HepG2 (cell line): ENCODE data around the gene PA2G4. TPM values are rescaled to one million over a fixed set of nuclear protein-coding genes. Genes with fewer than 3 reads are reported as not detected.

ENCODE experiments used
- BRD4 ChIP-seq: sonication (generic); formaldehyde crosslinking; IDR thresholded peaks from 2 replicates; pipeline ENCODE4 v1.4.0; 2020; ENCODE audit warnings: missing genetic modification reagents
- CBX1 ChIP-seq: IDR thresholded peaks from one replicate; pipeline ENCODE4 v1.6.1; 2016; ENCODE audit warnings: antibody characterized with exemption, low read depth
- CCDC6 ChIP-seq: sonication (generic); formaldehyde crosslinking; IDR thresholded peaks from 2 replicates; pipeline ENCODE4 v1.8.1; 2022; ENCODE audit warnings: mild to moderate bottlenecking, missing genetic modification reagents, moderate library complexity
- ELF3 ChIP-seq: IDR thresholded peaks from 2 replicates; pipeline ENCODE4 v1.6.1; 2016; ENCODE audit warnings: missing genetic modification reagents, missing compliant biosample characterization
- HDAC1 ChIP-seq: sonication (generic); formaldehyde crosslinking; IDR thresholded peaks from 2 replicates; pipeline ENCODE4 v1.5.1; 2020; ENCODE audit warnings: mild to moderate bottlenecking, missing genetic modification reagents
- HDAC2 ChIP-seq: sonication (generic); formaldehyde crosslinking; IDR thresholded peaks from 2 replicates; pipeline ENCODE4 v1.4.0; 2020; ENCODE audit warnings: missing genetic modification reagents
- HDAC6 ChIP-seq: fragments of 200-600 bp; sonication (generic); IDR thresholded peaks from 2 replicates; pipeline ENCODE4 v1.7.0; 2017; ENCODE audit warnings: mild to moderate bottlenecking, antibody characterized with exemption, low read length, low read depth
- ISX ChIP-seq: sonication (generic); formaldehyde crosslinking; conservative IDR thresholded peaks from 2 replicates; pipeline ENCODE4 v1.5.0; 2020; ENCODE audit warnings: missing genetic modification reagents
- KDM4B ChIP-seq: sonication (generic); formaldehyde crosslinking; IDR thresholded peaks from 2 replicates; pipeline ENCODE4 v1.4.0; 2020; ENCODE audit warnings: missing genetic modification reagents
- KLF9 ChIP-seq: IDR thresholded peaks from 2 replicates; pipeline ENCODE4 v1.6.1; 2016; ENCODE audit warnings: low read depth
- MEIS1 ChIP-seq: sonication (generic); formaldehyde crosslinking; IDR thresholded peaks from 2 replicates; pipeline ENCODE4 v1.9.0; 2021; ENCODE audit warnings: mild to moderate bottlenecking, missing genetic modification reagents, moderate library complexity, borderline replicate concordance
- NCOA1 ChIP-seq: sonication (generic); formaldehyde crosslinking; IDR thresholded peaks from 2 replicates; pipeline ENCODE4 v1.9.0; 2021; ENCODE audit warnings: missing genetic modification reagents
- NFE2 ChIP-seq: sonication (generic); formaldehyde crosslinking; IDR thresholded peaks from 2 replicates; pipeline ENCODE4 v1.4.0; 2020; ENCODE audit warnings: missing genetic modification reagents
- NFIC ChIP-seq: IDR thresholded peaks from 2 replicates; pipeline ENCODE4 v1.6.1; 2012; ENCODE audit warnings: mild to moderate bottlenecking, low read length, inconsistent platforms
- NFRKB ChIP-seq: fragments of 450-650 bp; IDR thresholded peaks from 2 replicates; pipeline ENCODE4 v1.6.1; 2017
- NR2F1 ChIP-seq, 2 experiments: fragments of 450-650 bp in 1 of 2; formaldehyde crosslinking in 1 of 2; IDR thresholded peaks; 2 replicates each; pipeline versions ENCODE4 v1.5.0 to v1.6.1; 2016 to 2020; ENCODE audit warnings: mild to moderate bottlenecking in 1 of 2, missing compliant biosample characterization in 1 of 2, missing genetic modification reagents in 1 of 2, moderate library complexity in 1 of 2
- SIX1 ChIP-seq: sonication (generic); formaldehyde crosslinking; IDR thresholded peaks from 2 replicates; pipeline ENCODE4 v1.4.0; 2020; ENCODE audit warnings: missing genetic modification reagents, borderline replicate concordance
- SP140L ChIP-seq: sonication (generic); formaldehyde crosslinking; IDR thresholded peaks from 2 replicates; pipeline ENCODE4 v1.4.0; 2020; ENCODE audit warnings: missing genetic modification reagents, borderline replicate concordance
- TARDBP ChIP-seq: sonication (generic); formaldehyde crosslinking; IDR thresholded peaks from 2 replicates; pipeline ENCODE4 v1.8.0; 2022; ENCODE audit warnings: mild to moderate bottlenecking, missing genetic modification reagents
- ZFP1 ChIP-seq: IDR thresholded peaks from 2 replicates; pipeline ENCODE4 v1.6.1; 2016
- ZMAT3 ChIP-seq: sonication (generic); formaldehyde crosslinking; conservative IDR thresholded peaks from 2 replicates; pipeline ENCODE4 v1.7.0; 2021; ENCODE audit warnings: missing genetic modification reagents
- ZNF30 ChIP-seq: sonication (generic); formaldehyde crosslinking; IDR thresholded peaks from 2 replicates; pipeline ENCODE4 v1.5.0; 2020; ENCODE audit warnings: mild to moderate bottlenecking, missing genetic modification reagents
- ZNF451 ChIP-seq: sonication (generic); formaldehyde crosslinking; IDR thresholded peaks from 2 replicates; pipeline ENCODE4 v1.5.0; 2020; ENCODE audit warnings: mild to moderate bottlenecking, missing genetic modification reagents
- ZNF567 ChIP-seq: sonication (generic); formaldehyde crosslinking; IDR thresholded peaks from 2 replicates; pipeline ENCODE4 v1.8.1; 2023; ENCODE audit warnings: mild to moderate bottlenecking, missing genetic modification reagents, borderline replicate concordance
- ZNF644 ChIP-seq: IDR thresholded peaks from 2 replicates; pipeline ENCODE4 v1.6.1; 2016; ENCODE audit warnings: low read depth
- polyA plus RNA-seq, 8 experiments: library from polyadenylated mRNA; depleted of rRNA in 3 of 8; stranded (reverse) in 7 of 8; unstranded in 1 of 8; fragments of >200 nt; fragmentation: Illumina TruSeq in 4 of 8; extraction: Trizol in 4 of 8; gene quantifications; 2 replicates each; pipeline versions ENCODE4 v1.2.1 to v1.2.3, GENCODE V29; 2011 to 2016; ENCODE audit warnings: low read depth in 4 of 8, missing spikeins in 1 of 8, mixed read lengths in 1 of 8; ENCODE audit not compliant: insufficient read depth in 1 of 8
- total RNA-seq, 5 experiments: library from RNA; depleted of rRNA; stranded (reverse); fragments of >200 nt; fragmentation: Illumina TruSeq; extraction: Trizol; gene quantifications; 2 replicates each; pipeline ENCODE4 v1.2.3, GENCODE V29; 2016; ENCODE audit warnings: low read depth in 1 of 5
- TF ChIP-seq, protein P1 (sequence below): IDR thresholded peaks from 2 replicates; pipeline ENCODE4 v1.6.1; 2018; ENCODE audit warnings: missing genetic modification reagents, mild to moderate bottlenecking, missing compliant biosample characterization
- TF ChIP-seq, protein P2 (sequence below): sonication (generic); formaldehyde crosslinking; IDR thresholded peaks from 2 replicates; pipeline ENCODE4 v1.4.0; 2020; ENCODE audit warnings: mild to moderate bottlenecking, missing genetic modification reagents
- TF ChIP-seq, protein P3 (sequence below): sonication (generic); formaldehyde crosslinking; IDR thresholded peaks from 2 replicates; pipeline ENCODE4 v1.4.0; 2020; ENCODE audit warnings: missing genetic modification reagents
- TF ChIP-seq, protein P4 (sequence below): sonication (generic); formaldehyde crosslinking; IDR thresholded peaks from 2 replicates; pipeline ENCODE4 v1.8.0; 2022; ENCODE audit warnings: mild to moderate bottlenecking, missing genetic modification reagents, borderline replicate concordance

PA2G4 gene
- total and polyA plus RNA-seq, 2 of the 13 experiments (the other 11 are each of a cell fraction or from before 2014, with no cell fraction given), result 147 to 240 TPM

DNA sequence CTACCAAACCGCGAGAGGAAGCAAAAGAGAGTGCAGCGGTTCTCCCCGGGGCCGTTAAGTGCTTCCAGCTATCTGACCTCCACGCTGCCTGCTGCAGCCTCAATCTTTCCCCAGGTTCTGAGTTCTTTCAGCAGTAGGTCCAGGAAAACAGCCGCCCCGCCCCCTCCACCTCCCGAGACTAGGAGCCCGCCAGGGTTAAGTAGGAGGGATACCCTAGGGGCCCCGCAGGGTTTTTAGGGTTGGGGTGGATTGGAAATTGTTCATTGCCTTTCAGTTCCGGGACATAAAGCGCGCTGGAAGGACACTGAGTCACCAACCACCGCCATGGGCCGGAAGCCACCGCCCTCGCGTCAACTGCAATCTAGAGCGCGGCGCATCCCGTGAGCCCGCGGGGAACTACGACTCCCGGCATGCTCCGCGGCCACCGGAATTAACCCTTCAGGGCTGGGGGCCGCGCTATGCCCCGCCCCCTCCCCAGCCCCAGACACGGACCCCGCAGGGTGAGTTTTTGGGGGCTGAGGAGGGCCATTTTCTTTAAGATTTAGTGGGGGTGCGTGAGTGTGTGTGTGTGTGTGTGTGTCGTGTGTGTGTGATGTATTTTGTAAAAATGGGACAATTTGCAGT lies 47.9 kb downstream of the PA2G4 start, which contains the start of gene MYL6B (continued):
- TF ChIP-seq SIX1 (CRISPR knock-in tag) (no peak), ZNF567 (CRISPR knock-in tag) (no peak), HDAC6 (no peak), CBX1 (peak; percentile 51), ISX (CRISPR knock-in tag) (no peak), TARDBP (CRISPR knock-in tag) (peak; percentile 59; the same call in 1 of the 2 replicates), ZNF644 (CRISPR knock-in tag) (no peak), BRD4 (CRISPR knock-in tag) (0 out of 2 replicates have a peak, but pooled peaks have one; percentile 56), NFE2 (CRISPR knock-in tag) (no peak), CCDC6 (CRISPR knock-in tag) (no peak), ZNF451 (CRISPR knock-in tag) (no peak), HDAC2 (0 out of 2 replicates have a peak, but pooled peaks have one; percentile 52), KLF9 (no peak), ZFP1 (CRISPR knock-in tag) (no peak), NCOA1 (no peak), HDAC1 (CRISPR knock-in tag) (peak; percentile 72), NR2F1 (CRISPR knock-in tag; IDR thresholded peaks at IDR 0.05) (no peak), ZNF30 (no peak), KDM4B (CRISPR knock-in tag) (peak; percentile 63; the same call in 1 of the 2 replicates), NFIC (no peak; the same call in 1 of the 2 replicates), ELF3 (CRISPR knock-in tag) (peak; percentile 29; the same call in 1 of the 2 replicates), SP140L (CRISPR knock-in tag) (no peak), ZMAT3 (CRISPR knock-in tag) (peak; percentile 31; the same call in 1 of the 2 replicates), NFRKB (no peak), MEIS1 (CRISPR knock-in tag) (no peak)
- TF ChIP-seq, protein P1, sequence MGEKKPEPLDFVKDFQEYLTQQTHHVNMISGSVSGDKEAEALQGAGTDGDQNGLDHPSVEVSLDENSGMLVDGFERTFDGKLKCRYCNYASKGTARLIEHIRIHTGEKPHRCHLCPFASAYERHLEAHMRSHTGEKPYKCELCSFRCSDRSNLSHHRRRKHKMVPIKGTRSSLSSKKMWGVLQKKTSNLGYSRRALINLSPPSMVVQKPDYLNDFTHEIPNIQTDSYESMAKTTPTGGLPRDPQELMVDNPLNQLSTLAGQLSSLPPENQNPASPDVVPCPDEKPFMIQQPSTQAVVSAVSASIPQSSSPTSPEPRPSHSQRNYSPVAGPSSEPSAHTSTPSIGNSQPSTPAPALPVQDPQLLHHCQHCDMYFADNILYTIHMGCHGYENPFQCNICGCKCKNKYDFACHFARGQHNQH, result peak; percentile 54; the same call in 1 of the 2 replicates
- TF ChIP-seq, protein P2, sequence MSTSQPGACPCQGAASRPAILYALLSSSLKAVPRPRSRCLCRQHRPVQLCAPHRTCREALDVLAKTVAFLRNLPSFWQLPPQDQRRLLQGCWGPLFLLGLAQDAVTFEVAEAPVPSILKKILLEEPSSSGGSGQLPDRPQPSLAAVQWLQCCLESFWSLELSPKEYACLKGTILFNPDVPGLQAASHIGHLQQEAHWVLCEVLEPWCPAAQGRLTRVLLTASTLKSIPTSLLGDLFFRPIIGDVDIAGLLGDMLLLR (CRISPR knock-in tag), result no peak
- TF ChIP-seq, protein P3, sequence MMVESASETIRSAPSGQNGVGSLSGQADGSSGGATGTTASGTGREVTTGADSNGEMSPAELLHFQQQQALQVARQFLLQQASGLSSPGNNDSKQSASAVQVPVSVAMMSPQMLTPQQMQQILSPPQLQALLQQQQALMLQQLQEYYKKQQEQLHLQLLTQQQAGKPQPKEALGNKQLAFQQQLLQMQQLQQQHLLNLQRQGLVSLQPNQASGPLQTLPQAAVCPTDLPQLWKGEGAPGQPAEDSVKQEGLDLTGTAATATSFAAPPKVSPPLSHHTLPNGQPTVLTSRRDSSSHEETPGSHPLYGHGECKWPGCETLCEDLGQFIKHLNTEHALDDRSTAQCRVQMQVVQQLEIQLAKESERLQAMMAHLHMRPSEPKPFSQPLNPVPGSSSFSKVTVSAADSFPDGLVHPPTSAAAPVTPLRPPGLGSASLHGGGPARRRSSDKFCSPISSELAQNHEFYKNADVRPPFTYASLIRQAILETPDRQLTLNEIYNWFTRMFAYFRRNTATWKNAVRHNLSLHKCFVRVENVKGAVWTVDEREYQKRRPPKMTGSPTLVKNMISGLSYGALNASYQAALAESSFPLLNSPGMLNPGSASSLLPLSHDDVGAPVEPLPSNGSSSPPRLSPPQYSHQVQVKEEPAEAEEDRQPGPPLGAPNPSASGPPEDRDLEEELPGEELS (CRISPR knock-in tag), result peak; percentile 72
- TF ChIP-seq, protein P4, sequence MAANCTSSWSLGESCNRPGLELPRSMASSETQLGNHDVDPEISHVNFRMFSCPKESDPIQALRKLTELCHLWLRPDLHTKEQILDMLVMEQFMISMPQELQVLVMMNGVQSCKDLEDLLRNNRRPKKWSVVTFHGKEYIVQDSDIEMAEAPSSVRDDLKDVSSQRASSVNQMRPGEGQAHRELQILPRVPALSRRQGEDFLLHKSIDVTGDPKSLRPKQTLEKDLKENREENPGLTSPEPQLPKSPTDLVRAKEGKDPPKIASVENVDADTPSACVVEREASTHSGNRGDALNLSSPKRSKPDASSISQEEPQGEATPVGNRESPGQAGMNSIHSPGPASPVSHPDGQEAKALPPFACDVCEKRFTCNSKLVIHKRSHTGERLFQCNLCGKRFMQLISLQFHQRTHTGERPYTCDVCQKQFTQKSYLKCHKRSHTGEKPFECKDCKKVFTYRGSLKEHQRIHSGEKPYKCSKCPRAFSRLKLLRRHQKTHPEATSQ (CRISPR knock-in tag), result 0 out of 2 replicates have a peak, but pooled peaks have one; percentile 31
